ENCODE results near the gene MSL3B.

GRCh38 chr2:233837694-233838229, 30.4 kb downstream of the MSL3B start:
- TF ChIP-seq CTCF (IDR thresholded peaks at IDR 0.05) (no peak), REST (IDR thresholded peaks at IDR 0.05; ENCODE audit: insufficient read depth in 1 of 2, low read depth in 2 of 2, low read length in 1 of 2) (no peak), POLR2AphosphoS5 (IDR thresholded peaks at IDR 0.05; ENCODE audit: low read depth, low read length) (no peak), TCF7L2 (IDR thresholded peaks at IDR 0.05; ENCODE audit: low read depth, low read length) (no peak), SIN3A (IDR thresholded peaks at IDR 0.05; ENCODE audit: borderline replicate concordance, insufficient read depth, low read depth, low read length) (no peak)
